H9 (cell line): ENCODE measurements around the gene BASP1. TPM values are rescaled to one million over a fixed set of nuclear protein-coding genes. Genes with fewer than 3 reads are reported as not detected.

Experiments
- DNase-seq: peaks from one replicate; pipeline ENCODE4 v3.0.0-alpha.2; 2017
- H2AFZ ChIP-seq: one replicate; pipeline ENCODE4 v1.6.1; 2013; ENCODE audit warnings: mild to moderate bottlenecking, low read length, control low read depth, moderate library complexity
- H2AK5ac ChIP-seq: 2 replicates; pipeline ENCODE4 v1.6.1; 2013; ENCODE audit warnings: low read length, control low read depth, mixed read lengths; ENCODE audit not compliant: insufficient read length
- H2BK120ac ChIP-seq: one replicate; pipeline ENCODE4 v1.6.1; 2013; ENCODE audit warnings: low read depth, mild to moderate bottlenecking, low read length, control low read depth, inconsistent platforms; ENCODE audit not compliant: poor library complexity, severe bottlenecking
- H2BK12ac ChIP-seq: 2 replicates; pipeline ENCODE4 v1.6.1; 2013; ENCODE audit warnings: low read length, control low read depth, mixed read lengths, low read depth; ENCODE audit not compliant: insufficient read length
- H2BK15ac ChIP-seq: 2 replicates; pipeline ENCODE4 v1.6.1; 2013; ENCODE audit warnings: low read depth, low read length, control low read depth
- H2BK20ac ChIP-seq: one replicate; pipeline ENCODE4 v1.6.1; 2013; ENCODE audit warnings: low read depth, mild to moderate bottlenecking, low read length, control low read depth, inconsistent platforms; ENCODE audit not compliant: poor library complexity, severe bottlenecking
- H2BK5ac ChIP-seq: 2 replicates; pipeline ENCODE4 v1.6.1; 2013; ENCODE audit warnings: low read length, control low read depth, mixed read lengths; ENCODE audit not compliant: insufficient read length
- H3K14ac ChIP-seq: 2 replicates; pipeline ENCODE4 v1.6.1; 2013; ENCODE audit warnings: low read length, control low read depth; ENCODE audit not compliant: insufficient read depth
- H3K18ac ChIP-seq: 2 replicates; pipeline ENCODE4 v1.6.1; 2013; ENCODE audit warnings: low read depth, mild to moderate bottlenecking, mixed read lengths, low read length, control low read depth; ENCODE audit not compliant: insufficient read length
- H3K23ac ChIP-seq: 2 replicates; pipeline ENCODE4 v1.6.1; 2013; ENCODE audit warnings: low read length, control low read depth, mixed read lengths, low read depth; ENCODE audit not compliant: insufficient read length
- H3K23me2 ChIP-seq: 2 replicates; pipeline ENCODE4 v1.6.1; 2013; ENCODE audit warnings: low read depth, mild to moderate bottlenecking, mixed read lengths, low read length, control low read depth; ENCODE audit not compliant: insufficient read length, poor library complexity, severe bottlenecking
- H3K27ac ChIP-seq: 2 replicates; pipeline ENCODE4 v1.5.1; 2013; ENCODE audit warnings: low read length, control low read depth, mixed read lengths, low read depth; ENCODE audit not compliant: insufficient read length
- H3K27me3 ChIP-seq: 2 replicates; pipeline ENCODE4 v1.6.1; 2013; ENCODE audit warnings: low read length, control low read depth, inconsistent platforms; ENCODE audit not compliant: insufficient read depth
- H3K4ac ChIP-seq: 2 replicates; pipeline ENCODE4 v1.6.1; 2013; ENCODE audit warnings: low read depth, mild to moderate bottlenecking, control low read depth, inconsistent platforms, low read length, moderate library complexity
- H3K4me1 ChIP-seq: 2 replicates; pipeline ENCODE4 v1.6.1; 2013; ENCODE audit warnings: low read length, control low read depth, inconsistent platforms; ENCODE audit not compliant: insufficient read depth
- H3K4me2 ChIP-seq: 2 replicates; pipeline ENCODE4 v1.6.1; 2013; ENCODE audit warnings: low read length, control low read depth, mixed read lengths; ENCODE audit not compliant: insufficient read length, insufficient read depth
- H3K56ac ChIP-seq: 2 replicates; pipeline ENCODE4 v1.6.1; 2013; ENCODE audit warnings: low read depth, mild to moderate bottlenecking, mixed read lengths, low read length, control low read depth; ENCODE audit not compliant: insufficient read length
- H3K79me1 ChIP-seq: 2 replicates; pipeline ENCODE4 v1.6.1; 2013; ENCODE audit warnings: low read depth, mild to moderate bottlenecking, moderate library complexity, low read length, control low read depth, inconsistent platforms; ENCODE audit not compliant: insufficient read depth, poor library complexity, severe bottlenecking
- H3K79me2 ChIP-seq: 2 replicates; pipeline ENCODE4 v1.6.1; 2013; ENCODE audit warnings: low read length, control low read depth, inconsistent platforms; ENCODE audit not compliant: insufficient read depth
- H3K9ac ChIP-seq: 2 replicates; pipeline ENCODE4 v1.6.1; 2013; ENCODE audit warnings: low read length, control low read depth, mixed read lengths; ENCODE audit not compliant: insufficient read length; ENCODE audit errors: extremely low read depth
- H3K9me3 ChIP-seq: one replicate; pipeline ENCODE4 v1.6.1; 2013; ENCODE audit warnings: low read depth, low read length, inconsistent platforms; ENCODE audit not compliant: control insufficient read depth
- H3T11ph ChIP-seq: one replicate; pipeline ENCODE4 v1.6.1; 2013; ENCODE audit warnings: mild to moderate bottlenecking, low read length, control low read depth, inconsistent platforms
- H4K20me1 ChIP-seq: one replicate; pipeline ENCODE4 v1.6.1; 2013; ENCODE audit not compliant: control insufficient read depth, insufficient read length, insufficient read depth
- H4K5ac ChIP-seq: 2 replicates; pipeline ENCODE4 v1.6.1; 2013; ENCODE audit warnings: low read depth, mild to moderate bottlenecking, mixed read lengths, low read length, control low read depth; ENCODE audit not compliant: insufficient read length
- H4K8ac ChIP-seq: replicated peaks from 2 replicates; pipeline ENCODE4 v1.6.1; 2013; ENCODE audit warnings: low read length, control low read depth, mixed read lengths, low read depth; ENCODE audit not compliant: insufficient read length
- H4K91ac ChIP-seq: 2 replicates; pipeline ENCODE4 v1.6.1; 2013; ENCODE audit warnings: low read depth, mild to moderate bottlenecking, moderate library complexity, mixed read lengths, low read length, control low read depth; ENCODE audit not compliant: insufficient read length
- H3K27ac Mint-ChIP-seq, 3 experiments: 2 replicates in 2 of 3; 3 replicates in 1 of 3; pipeline ENCODE4 v1.8.0; 2020 to 2021; ENCODE audit warnings: mixed read lengths in 3 of 3, mild to moderate bottlenecking in 1 of 3, moderate library complexity in 1 of 3
- H3K27me3 Mint-ChIP-seq: 2 replicates; pipeline ENCODE4 v1.8.0; 2021; ENCODE audit warnings: low read depth, mild to moderate bottlenecking, moderate library complexity, mixed read lengths
- H3K36me3 Mint-ChIP-seq, 3 experiments: 2 replicates in 2 of 3; 3 replicates in 1 of 3; pipeline ENCODE4 v1.8.0; 2020 to 2021; ENCODE audit warnings: low read depth in 3 of 3, mixed read lengths in 3 of 3; ENCODE audit not compliant: insufficient read depth in 1 of 3
- H3K4me1 Mint-ChIP-seq, 2 experiments: 2 replicates each; pipeline ENCODE4 v1.8.0; 2020; ENCODE audit warnings: mixed read lengths in 2 of 2
- H3K4me3 Mint-ChIP-seq, 2 experiments: 2 replicates in 1 of 2; 3 replicates in 1 of 2; pipeline ENCODE4 v1.8.0; 2020 to 2021; ENCODE audit warnings: mild to moderate bottlenecking in 2 of 2, mixed read lengths in 2 of 2, moderate library complexity in 1 of 2
- H3K9me3 Mint-ChIP-seq, 2 experiments: 2 replicates in 1 of 2; 3 replicates in 1 of 2; pipeline ENCODE4 v1.8.0; 2020; ENCODE audit warnings: mild to moderate bottlenecking in 2 of 2, mixed read lengths in 2 of 2, moderate library complexity in 1 of 2
- WGBS: extraction: QIAGEN DNeasy Blood & Tissue Kit; methylation state at CpG from one replicate; pipeline ENCODE4 v1.1.7; 2013; ENCODE audit warnings: missing lambda C conversion rate, low lambda C conversion rate, mixed read lengths; ENCODE audit not compliant: insufficient read length; ENCODE audit errors: extremely low coverage; 5-methylcytosine and 5-hydroxymethylcytosine counted together
- total RNA-seq: library from RNA; stranded (reverse); gene quantifications from 2 replicates; pipeline ENCODE4 v1.2.1, GENCODE V29; 2021
- TF ChIP-seq, protein P1 (sequence below): fragments of 200-600 bp; sonication (generic); conservative IDR thresholded peaks from 3 replicates; pipeline ENCODE4 v1.8.0; 2021; ENCODE audit warnings: antibody characterized with exemption, mild to moderate bottlenecking

BASP1 gene
- total RNA-seq, 1 experiment from 2014 or later: 180 TPM

DNA sequence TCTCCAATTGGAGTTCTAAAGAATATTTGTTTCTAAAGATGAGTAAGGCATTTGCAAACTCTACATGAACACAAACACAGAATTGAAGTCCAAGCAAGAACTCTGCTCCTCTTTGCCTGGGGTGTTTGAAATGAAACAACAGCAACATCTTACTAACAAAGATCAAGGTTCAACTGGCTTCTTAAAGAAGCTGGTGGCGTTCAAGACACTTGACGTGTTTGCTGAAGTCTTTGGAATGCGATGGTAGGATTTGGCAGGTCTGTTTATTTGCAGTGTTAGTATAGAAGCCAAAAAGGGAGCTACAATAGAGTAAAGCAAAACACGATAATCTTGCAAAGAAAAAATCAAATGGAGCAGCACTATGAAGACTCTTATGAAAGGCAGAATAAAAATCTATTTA is 94.9 kb downstream of the BASP1 start:
- Histone ChIP-seq H3K23me2 (no peaks in the 10 kb centered on the region), H2BK20ac (no peak overlapping the region), H2BK120ac (no peak overlapping the region), H2BK15ac (no peak overlapping the region), H2BK5ac (no peak overlapping the region), H3K9me3 (no peaks in the 10 kb centered on the region), H2AK5ac (no peak overlapping the region), H3K4ac (no peak overlapping the region), H4K20me1 (no peaks in the 10 kb centered on the region), H3K18ac (no peak overlapping the region), H3K9ac (no peak overlapping the region), H3K79me1 (no peaks in the 10 kb centered on the region), H3T11ph (no peak overlapping the region), H3K23ac (no peak overlapping the region), H3K4me1 (no peaks in the 10 kb centered on the region; the same call in 1 of the 2 replicates), H3K27ac (no peak overlapping the region), H3K14ac (no peak overlapping the region), H4K5ac (no peak overlapping the region), H3K56ac (no peak overlapping the region), H2AFZ (no peak overlapping the region), H4K91ac (no peak overlapping the region), H3K27me3 (no peaks in the 10 kb centered on the region), H2BK12ac (no peak overlapping the region), H3K79me2 (no peaks in the 10 kb centered on the region), H3K4me2 (no peak overlapping the region), H4K8ac (no peak overlapping the region)
- Mint-ChIP-seq H3K4me3 (no peak overlapping the region), H3K9me3 (no peaks in the 10 kb centered on the region; a peak in 3 of 5 replicates), H3K27me3 (no peaks in the 10 kb centered on the region), H3K27ac (no peak overlapping the region), H3K4me1 (peaks cover 33 to 34% of the 10 kb centered on the region in 2 experiments), H3K36me3 (peaks cover 0 to 2% (median 0%) of the 10 kb centered on the region in 3 experiments; a peak in 1 of 7 replicates)
- TF ChIP-seq, protein P1, sequence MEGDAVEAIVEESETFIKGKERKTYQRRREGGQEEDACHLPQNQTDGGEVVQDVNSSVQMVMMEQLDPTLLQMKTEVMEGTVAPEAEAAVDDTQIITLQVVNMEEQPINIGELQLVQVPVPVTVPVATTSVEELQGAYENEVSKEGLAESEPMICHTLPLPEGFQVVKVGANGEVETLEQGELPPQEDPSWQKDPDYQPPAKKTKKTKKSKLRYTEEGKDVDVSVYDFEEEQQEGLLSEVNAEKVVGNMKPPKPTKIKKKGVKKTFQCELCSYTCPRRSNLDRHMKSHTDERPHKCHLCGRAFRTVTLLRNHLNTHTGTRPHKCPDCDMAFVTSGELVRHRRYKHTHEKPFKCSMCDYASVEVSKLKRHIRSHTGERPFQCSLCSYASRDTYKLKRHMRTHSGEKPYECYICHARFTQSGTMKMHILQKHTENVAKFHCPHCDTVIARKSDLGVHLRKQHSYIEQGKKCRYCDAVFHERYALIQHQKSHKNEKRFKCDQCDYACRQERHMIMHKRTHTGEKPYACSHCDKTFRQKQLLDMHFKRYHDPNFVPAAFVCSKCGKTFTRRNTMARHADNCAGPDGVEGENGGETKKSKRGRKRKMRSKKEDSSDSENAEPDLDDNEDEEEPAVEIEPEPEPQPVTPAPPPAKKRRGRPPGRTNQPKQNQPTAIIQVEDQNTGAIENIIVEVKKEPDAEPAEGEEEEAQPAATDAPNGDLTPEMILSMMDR: no peak
- WGBS: no CpG with 5 or more reads among the region's 4 CpGs
- DNase-seq: no peak
